NCI-H345 (cell line): Measurements from ENCODE around the gene FAM3C.

Experiments used
- DNase-seq: peaks from one replicate; lab custom pipeline; 2025; lab: John Stamatoyannopoulos, UW

FAM3C gene

GRCh38 chr7:121410829-121411596, 14.9 kb upstream of the FAM3C start:
- no peak for DNase-seq

DNA sequence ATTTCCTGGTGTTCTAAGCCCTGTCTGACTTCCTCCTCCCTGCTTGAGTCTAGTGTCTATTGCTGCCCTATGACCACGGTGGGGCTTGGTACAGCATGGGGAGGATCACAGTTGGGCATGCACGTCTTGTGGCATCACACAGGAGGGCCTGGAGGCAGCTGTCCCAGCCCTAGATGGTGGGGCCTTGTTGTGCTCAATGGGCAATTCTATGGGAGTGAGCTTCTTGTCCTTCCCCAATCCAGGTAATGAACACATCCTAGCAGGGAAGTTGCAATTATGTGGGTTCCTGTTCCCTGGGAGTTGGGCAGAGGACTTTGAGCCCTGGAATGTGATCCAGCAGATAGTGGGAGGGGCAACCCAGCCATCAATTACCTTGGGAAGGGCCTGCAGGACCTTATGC, 10.8 kb upstream of the FAM3C start:
- no peak for DNase-seq

DNA sequence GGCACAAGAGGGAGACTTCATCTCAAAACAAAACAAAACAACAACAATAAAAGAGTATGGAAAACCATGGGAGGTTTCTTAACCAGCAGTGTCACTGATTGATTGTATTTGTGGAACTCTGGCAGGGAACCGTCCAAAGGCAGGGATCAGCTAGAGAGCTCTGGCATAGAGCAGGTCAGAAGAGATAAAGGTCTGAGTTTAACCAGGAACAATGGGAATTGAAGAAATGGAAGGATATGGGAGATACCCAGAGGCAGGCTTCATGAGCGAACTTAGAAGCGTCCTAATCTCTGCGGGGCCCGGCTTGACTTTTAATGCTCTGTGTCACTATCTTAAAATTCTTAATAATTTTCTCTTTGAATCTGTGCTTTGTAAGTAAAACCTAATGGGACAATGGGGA, 10.4 kb upstream of the FAM3C start:
- no peak for DNase-seq

DNA sequence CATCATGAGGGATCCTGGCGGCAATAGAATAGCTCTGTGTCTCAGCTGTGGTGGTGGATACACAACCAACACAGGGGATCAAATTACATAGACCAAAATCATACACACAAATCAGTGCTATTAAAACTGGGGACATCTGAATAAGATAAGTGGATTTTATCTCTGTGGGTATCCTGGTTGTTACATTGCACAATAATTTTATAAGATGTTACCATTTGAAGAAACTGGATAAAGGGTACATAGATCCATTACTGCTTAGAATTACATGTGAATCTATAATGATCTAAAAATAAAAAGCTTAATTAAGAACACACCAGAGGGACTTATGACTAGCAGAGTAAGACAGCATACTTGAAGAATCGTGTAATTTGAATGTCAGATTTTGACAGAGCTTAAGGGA, 8.2 kb upstream of the FAM3C start:
- DNase-seq: no peak

DNA sequence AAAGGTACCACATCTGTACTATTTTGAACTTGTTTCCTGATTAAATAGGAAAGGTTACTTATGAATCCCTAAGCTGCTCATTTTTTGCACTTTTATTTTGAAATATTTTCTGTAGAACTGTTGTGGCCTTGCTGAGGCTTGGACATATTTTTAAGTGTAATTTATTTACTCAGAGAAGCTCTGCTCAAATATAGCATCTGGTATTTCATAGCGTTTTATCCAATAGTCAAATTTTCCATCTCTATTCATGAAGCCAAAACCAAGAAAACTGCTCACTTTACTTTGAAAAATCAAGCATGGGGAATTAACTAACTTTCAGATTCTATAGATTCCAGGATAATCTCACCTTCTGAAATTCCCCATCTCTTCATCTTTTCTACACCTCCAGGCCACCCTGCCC, 6.6 kb upstream of the FAM3C start:
- DNase-seq: no peak

GRCh38 chr7:121401896-121402295, 5.8 kb upstream of the FAM3C start:
- no peak for DNase-seq

- DNase-seq: no peak
These were observed 2.1 kb upstream of the FAM3C start for GRCh38 chr7:121398246-121398645.

GRCh38 chr7:121397822-121398221, 1.7 kb upstream of the FAM3C start:
- DNase-seq: no peak

DNA sequence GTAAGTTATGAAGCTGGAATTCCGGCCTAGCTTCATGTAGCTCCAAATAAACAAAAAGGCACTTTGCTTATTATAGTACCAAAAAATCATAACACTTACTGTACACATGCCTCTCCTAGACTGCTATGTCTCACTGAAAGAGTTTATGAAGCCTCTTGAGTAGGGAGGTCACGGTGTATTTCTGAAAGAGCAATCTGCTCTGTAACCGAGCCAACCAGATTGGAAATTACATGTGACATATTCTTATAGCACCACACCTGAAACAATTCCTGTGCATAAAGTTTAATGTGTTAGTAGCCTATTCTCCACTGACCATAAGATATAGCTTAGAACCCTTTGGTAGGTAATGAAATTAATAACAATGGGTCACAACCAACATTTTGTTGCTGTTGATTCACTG, 1.3 kb upstream of the FAM3C start:
- DNase-seq: no peak

DNA sequence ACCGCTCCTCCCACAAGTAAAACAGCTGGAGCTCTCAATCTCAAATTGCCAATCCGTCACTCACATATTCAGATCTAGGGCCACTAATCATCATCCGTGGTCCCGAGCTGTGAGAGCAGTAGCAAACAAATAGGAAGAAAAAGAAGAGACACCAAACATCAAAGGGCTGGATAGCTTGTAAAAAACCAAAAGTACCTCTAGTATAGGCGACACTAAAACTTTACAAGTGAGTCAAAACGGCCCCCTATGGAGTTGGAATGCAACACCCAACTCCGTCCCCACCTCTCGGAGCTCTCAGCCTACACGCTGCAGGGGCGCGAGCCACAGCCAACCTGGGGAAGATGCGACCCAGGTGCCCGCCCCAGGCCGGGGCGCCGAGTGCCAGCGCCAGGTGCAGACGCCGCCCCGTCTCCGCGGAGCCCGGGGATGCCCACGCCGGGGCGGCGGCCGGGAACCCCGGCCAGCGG, 581 bp downstream of the FAM3C start:
- peak; percentile 36 for DNase-seq

GRCh38 chr7:121394709-121395140, 1.4 kb downstream of the FAM3C start:
- no peak for DNase-seq

- no peak for DNase-seq
These were observed 3.1 kb downstream of the FAM3C start for GRCh38 chr7:121393005-121393366.

DNA sequence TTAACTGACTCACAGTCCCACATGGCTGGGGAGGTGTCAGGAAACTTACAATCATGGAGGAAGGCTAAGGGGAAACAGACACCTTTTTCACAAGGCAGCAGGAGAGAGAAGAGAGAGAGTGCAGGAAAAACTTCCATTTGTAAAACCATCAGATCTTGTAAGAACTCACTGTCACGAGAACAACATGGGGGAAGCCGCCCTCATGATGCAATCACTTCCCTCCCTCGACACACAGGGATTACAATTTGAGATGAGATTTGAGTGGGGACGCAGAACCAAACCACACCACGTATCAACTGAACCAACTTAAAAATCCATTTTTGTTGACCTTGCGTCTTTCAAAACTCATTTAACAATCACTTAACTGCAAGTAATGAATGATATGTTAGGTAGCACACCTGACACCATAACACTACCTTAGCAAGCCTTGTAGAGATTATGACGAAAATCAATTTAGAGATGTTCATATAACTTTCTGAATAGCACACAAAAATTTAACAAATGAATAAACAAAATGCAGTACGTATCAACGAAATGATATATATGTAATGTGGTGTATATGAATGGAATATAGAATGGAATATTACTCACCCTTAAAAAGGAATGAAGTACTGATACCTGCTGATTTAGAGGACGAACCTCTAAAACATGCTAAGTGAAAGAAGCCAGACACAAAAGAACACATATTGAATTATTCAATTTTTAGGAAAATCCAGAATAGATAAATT, 3.7 kb downstream of the FAM3C start:
- DNase-seq: no peak

- DNase-seq: no peak
These were observed 4.4 kb downstream of the FAM3C start for GRCh38 chr7:121391686-121392085.

- DNase-seq: no peak
These were observed 5.5 kb downstream of the FAM3C start for GRCh38 chr7:121390617-121391016.

GRCh38 chr7:121390109-121390508, 6.0 kb downstream of the FAM3C start:
- DNase-seq: no peak

DNA sequence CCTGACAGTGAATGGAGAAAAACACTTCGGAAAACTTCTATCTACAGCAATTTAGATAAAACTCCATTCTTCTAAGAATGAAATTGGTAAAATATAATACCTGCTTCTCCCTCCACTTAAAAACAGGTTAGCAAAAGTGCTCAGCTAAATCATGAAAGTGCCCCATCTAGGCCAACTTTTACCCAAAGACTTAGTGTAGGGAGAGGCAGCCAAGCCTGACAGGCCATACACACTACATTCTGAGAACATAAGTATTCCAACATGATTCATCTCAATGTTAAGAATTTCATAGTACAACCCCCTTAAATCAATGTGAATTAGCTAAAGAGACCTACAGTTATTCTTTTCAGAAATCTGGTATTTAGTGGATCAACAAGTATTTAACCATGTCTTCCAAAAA, 7.2 kb downstream of the FAM3C start:
- DNase-seq: no peak

DNA sequence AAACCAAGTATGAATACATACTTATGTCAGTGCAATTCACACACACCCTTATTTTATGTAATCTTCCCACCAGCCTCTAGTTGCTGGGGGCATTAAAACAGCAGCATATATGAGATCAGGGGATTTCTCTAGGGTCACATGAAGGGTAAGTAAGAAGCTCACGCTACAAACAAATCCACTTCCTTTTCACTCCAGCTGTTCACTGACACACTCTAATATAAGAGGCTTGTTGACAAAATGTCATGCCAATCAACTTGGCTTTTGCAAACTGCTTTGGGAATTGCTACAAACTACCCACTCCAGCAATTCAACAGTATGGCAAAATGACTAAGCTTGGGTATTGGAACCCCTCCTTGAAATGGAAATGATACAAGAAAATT, 10.3 kb downstream of the FAM3C start:
- peak; percentile 23 for DNase-seq

DNA sequence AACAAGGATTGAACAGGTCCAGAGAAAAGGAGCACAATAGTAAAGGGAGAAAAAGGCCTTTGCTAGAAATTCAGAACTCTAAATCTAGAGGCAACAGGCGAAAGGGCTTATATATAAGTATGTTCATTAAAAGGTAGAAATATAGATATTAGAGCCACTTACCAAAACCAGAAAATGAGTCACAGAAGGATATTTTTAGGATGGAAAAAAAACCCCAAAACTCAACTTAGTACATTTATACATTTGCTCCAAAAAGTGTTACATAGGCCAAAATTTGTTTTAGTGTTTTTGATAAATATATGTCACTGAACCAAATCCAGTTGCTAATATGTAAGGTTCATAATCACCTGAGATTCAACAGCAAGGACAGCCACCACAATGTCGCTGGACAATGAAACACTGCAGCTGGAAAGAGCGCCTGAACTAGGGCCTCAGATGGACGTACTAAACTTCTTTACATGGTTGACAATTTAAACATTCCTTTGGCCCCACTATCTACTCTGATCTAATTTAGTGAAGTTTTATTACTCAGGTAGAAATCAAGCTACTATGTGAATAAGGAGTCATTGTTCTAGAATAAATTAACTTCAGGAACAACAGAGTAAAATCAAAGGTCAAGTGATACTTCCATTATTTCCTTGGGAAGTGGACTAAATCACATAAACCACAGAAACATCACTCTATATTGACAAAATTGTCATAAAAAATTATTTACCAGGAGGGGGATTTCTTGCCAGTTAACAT, 10.9 kb downstream of the FAM3C start:
- DNase-seq: no peak

DNA sequence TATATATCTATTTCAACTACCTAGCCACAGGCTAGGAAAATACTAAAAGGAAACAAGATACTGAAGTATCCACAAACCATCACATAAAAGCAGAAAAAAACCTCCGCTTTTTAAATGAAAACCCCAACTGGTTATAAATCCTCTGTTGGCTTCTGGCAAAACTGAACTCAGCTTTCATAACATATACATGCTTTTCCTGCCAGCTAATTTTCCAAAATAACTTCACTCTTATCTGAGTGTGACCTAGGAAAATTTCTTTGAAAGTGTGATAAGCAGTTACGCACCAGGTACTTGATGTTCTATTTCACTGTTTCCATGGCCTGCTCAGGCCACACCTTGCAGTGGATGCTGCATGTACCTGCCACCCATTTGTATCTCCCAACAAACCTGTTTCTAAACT, 11.8 kb downstream of the FAM3C start:
- DNase-seq: no peak

- DNase-seq: no peak
These were observed 12.7 kb downstream of the FAM3C start for GRCh38 chr7:121383235-121383910.

- DNase-seq: no peak
These were observed 13.6 kb downstream of the FAM3C start for GRCh38 chr7:121382473-121382872.
